ENCODE data around the gene GRIK4.

The GRIK4 gene

DNA sequence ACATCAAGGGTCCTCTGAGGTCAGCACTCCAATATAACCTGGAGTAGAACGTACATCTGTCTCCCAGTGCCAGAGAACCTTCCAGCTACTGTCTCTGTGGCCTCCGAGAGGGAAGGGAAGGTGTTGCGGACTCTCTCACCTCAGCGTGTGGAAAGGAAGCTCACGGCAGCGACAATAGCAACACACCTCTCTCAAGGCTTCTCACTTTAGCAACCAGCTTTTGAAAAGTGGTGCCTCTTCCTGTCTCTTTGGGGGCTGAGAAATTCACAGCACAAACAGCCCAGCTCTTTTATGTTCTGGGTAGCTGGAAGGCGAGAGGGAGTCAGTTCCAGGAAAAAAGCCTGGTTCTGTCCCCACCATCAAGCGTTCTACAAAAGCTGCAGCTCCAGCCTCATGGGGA is 355.5 kb downstream of the GRIK4 start:
- no peak for DNase-seq

DNA sequence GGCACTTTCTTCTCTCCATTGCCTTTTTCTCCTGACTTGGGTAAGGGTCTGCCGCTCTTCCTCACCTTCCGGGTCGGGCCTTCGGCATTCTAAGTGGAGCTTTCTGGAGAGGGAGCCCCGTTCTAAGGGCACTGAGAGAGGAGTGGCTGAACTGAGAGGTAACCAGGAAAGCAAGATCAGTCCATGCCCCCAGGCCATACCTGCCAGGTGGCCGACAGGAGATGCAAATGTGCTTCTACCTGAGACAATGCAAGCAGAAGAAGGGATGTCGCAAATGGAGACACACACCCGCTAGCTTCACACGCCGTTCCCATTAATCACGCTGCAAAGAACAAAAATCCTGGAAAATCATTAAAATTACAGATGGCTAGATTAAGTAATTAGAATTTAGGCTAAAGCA is 356.0 kb downstream of the GRIK4 start:
- DNase-seq: no peak

DNA sequence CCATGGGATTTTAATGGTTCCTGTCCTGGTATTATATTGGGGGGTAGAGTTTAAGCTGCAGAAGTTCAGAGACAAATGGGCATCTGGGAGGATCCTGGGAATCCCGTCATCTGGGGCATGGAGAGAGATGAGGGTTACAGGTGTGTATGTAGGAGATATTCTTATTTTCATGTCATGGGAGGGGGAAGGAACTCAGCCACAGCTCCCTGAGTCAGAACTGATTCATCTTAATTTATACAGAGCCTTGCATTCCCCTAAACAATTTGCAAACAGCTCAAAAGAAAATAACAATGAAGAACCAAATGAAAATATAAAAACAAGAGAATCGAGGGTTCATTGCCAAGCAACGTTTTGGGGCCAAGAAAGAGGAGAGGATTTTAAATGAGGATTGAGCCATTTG is 356.4 kb downstream of the GRIK4 start:
- no peak for DNase-seq

DNA sequence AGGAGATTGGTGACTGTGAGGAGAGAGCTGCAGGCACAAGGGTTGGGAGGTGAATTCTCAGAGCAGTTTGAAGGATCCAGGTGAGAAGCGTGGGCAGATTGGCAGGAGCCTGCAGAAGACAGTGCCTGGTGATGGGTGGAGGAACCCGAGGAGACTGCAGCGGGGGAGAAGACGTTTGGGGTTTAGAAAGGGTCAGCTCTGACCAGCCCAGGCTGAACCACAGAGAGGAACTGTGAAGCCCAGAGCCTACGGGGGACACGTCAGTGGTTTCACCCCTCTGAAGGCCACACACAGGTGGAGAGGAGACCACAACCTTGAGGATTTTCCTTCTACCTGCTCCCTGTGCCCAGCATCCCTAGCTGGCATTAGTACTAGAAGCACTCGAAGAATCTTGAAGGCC is 357.5 kb downstream of the GRIK4 start:
- DNase-seq: no peak

DNA sequence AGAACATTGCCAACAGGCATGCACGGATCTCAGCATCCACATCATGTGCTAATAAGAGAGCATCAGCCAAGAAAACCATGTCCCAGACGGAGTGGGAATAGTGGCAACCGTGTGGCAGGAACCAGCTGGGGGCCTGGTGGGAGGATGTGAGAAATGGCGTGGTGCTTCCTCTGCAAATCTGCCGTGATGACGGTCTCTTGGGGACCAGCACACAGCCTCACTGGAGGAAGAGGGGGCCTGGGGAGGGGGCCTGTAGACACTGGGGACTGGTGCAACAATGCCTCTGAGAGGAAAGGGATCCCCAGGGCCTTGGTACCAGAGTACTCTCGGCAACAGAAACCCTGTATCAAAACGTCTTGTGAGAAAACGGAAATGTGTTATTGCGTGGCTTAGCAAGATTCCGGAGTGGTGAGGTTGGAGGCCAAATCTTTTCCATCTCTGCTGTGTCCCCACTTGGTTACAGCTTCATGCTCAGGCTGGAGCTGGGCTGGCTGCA is 358.0 kb downstream of the GRIK4 start:
- DNase-seq: no peak

DNA sequence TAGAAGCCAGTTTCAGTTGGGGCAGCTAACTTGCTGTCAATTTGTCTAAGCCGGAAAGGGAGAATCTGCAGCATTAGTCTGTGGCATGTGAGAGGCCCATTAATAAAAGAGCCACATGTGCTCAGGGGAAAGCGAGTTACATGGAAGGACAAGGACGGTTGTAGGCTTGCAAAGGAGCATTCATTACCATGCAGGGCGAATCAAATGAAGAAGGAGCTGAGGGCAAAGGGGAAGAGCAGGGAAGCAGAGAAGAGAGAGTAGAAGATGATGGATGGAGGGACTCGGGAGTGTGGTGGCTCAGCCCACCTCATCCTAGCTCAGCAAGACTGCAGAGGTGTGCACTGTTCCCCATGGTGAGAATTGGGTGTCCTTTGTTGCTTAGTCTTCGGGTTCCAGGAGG is 359.6 kb downstream of the GRIK4 start:
- no peak for DNase-seq

DNA sequence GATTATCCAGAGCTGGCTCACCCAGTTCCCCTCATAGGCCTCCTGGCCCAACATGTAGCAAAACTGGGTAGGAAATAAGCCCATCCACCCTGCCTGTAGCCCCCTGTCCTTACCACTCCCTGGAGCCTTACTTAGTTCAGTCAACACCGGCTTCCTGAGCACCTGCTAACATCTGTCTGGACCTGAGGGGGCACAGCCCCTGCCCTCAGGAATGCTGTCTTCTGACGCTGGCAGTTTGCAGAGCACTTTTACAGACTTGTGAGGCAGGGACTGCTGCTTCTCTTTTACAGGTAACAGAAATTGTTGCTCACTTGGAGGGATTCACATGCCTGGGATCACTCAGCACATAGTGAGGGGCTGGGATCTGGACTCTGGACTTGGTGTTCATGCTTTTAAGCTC is 360.4 kb downstream of the GRIK4 start:
- no peak for DNase-seq

DNA sequence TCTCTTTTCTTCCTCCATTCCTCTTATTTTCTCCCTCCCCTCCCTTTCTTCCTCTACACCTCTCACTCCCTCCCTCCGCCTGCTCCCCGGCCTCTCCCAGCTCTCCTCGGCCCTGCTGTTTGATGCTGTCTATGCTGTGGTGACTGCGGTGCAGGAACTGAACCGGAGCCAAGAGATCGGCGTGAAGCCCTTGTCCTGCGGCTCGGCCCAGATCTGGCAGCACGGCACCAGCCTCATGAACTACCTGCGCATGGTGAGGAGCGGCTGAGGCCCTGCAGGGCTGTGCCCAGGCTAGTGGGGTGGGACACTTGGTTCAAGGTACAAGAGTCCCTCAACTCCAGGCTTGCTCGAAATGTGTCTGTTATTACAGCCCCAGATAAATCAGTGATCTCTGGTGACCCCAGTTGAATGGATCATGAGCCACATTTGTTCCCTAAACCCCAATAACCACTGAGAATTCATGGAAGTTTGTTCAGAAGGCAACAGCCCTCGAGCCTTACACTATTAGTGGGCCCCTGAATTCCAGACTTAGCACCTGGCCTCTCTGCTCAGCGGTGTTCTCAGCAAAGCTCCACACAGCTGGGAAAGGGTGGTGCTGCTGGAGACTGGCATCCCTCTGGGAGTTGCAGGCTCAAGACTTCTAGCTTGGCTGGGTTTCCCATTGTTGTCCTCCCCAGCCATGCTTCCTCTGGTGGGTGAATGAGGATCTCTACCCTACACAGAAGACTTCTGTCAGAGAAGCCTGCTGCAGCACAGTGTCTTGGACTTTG is 362.6 kb downstream of the GRIK4 start:
- no peak for DNase-seq

DNA sequence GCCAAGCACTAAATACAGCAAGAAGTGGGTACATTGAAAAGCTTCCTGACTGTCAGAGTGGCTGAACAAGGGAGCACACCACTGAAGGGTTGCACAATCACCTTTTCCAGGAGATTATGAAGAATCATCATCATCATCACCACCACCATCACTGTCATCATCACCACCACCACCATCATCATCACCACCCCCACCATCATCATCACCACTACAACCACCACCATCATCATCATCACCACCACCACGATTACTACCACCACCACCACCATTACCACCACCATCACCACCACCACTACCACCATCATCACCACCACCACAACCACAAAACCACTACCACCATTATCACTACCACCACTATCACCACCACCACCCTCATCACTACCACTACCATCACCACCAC is 364.4 kb downstream of the GRIK4 start:
- no peak for DNase-seq

DNA sequence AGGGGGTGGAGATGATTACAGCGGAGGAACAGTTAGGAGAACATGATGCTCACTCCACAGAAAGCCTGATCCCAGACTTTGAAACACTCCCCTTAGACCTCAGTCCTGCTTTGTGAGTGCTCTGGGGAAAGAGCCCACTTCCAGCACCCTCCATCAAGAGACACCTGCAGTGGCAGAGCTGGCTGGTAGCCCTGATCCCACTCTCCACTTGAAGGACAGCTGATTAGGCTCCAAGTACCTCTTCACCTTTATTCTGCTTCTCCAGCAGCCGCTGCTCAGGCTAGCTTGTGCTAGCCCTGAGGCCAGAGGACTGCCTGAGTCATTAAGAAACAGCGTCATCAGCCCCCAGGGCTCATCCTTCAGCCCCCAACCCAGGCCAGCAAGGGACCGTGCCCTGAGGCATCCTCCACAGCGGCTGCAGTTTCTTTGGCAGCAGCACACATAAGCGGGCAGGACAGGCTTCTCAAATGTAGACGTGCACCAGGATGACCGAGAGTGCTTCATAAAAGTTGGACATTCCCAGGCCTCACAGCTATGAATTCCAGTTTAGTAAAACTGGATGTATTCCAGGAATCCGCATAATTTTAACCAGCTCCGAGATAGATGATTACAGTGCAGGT is 366.3 kb downstream of the GRIK4 start:
- DNase-seq: no peak

DNA sequence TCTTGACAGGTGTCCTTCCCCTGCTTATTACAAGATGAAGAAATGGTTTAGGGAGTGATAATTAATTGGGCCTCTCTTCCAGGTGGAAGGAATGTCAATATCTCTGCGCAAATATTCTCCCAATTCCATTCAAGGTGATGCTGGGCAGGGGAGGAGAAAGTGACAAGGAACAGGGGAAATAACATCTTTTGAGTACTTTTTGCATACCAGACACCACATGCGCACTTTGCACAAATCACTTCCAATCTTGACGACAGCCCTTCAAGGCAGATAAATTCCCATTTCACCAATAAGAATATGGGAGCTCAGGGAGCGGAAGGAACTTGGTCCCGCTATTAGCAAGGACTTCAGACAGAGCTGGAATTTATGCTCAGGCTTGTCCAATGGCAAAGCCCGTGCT is 367.2 kb downstream of the GRIK4 start:
- DNase-seq: no peak

DNA sequence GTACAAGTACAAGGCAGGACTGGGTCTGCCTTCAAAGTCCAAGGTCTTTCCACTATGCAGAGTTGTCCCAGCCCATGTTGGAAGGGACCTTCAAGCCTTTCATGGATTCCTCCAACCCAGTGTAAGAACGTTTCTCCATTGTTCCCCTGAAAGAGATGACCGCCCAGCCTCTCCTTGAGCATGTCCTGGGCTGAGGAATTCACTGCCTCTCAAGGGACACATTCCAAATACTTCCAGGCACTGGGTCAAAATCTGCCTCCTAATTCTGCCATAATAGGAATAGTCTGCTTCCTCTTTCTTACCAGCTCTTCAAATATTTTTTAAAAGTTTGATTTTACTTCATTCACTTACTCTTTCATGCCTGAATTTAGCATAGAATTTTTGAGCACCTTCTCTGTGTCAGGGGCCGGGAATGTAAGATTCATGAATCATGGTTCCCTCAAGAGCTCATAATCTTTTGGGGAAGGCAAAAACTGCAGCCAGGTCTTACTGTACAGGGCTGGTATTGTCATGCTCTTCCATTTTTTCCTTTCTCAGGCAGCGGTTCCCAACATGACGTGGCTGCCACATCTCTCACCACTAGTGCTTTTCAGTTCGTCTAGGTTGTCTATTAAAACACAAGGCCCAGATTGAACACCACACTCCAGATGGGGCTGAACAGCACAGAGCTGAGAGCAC is 369.1 kb downstream of the GRIK4 start:
- DNase-seq: no peak

DNA sequence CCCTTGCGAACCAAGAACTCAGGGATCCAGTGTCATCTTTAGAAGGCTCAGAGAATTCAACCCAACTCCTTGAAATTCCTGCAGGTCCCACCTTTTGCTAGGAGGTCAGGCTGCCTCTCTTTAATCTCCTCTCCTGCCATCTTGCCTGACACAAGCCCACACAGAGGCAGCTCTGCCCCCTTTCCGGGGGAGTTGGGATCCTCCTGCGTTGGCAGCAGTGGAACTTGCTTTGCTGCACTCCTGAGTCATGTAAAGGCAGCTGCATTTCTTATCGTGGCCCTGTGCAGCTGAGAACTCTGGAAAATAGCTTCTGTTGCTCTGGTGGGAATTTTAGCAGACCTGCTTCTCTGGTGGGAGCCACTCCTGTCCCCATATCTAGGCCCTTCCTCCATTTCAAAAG is 370.0 kb downstream of the GRIK4 start:
- no peak for DNase-seq

DNA sequence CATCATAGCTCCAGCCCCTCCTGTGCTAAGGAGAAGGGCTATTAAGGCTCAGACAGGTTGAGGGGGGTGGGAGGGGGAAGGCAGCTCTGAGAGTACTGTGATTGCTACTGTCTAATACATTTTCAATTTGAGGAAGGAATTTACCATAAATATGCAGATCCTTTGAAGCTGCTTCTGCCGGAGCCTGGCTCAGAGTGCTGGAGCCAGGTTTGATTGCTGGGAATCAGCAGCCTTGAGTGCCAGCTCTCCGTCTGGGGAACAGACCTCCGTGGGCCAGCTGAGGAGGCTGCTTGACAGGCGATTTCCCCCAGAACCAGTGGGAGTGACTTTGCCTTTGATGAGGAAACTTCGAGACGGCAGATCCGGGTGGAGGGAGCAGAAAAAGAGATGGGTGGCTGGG is 370.6 kb downstream of the GRIK4 start:
- DNase-seq: no peak

DNA sequence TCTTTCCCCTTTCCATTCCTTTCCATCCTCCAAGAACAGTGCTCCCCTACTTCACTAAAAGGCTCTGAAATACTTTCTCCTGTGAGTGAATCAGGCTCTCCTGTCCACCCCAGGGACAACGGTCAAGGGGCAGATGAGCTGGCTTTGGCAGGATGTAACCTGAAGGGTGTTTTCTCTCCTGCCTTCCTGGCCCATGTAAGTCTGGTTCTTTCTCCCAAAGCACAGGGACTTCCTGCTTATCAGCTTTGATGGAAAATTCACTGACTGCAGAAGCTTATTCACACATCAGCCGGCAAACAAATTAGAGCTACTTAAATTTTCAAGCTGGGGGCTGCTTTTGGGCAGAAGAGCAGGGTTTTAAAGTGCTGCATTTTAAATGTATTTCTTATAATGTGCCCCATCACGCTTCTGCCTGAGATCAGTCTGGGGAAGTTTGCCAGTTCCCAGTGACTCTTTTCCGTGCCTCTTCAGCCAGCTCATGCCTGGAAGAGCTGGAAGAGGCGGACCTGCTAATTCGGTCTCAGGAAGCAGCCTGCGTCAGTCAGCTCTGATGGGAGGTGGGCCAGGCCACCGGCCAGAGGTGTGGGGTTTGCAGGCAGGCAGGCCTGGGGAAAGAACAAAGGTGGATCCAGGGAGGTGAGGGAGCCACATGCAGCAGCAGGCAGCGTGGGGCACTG is 372.0 kb downstream of the GRIK4 start:
- no peak for DNase-seq

DNA sequence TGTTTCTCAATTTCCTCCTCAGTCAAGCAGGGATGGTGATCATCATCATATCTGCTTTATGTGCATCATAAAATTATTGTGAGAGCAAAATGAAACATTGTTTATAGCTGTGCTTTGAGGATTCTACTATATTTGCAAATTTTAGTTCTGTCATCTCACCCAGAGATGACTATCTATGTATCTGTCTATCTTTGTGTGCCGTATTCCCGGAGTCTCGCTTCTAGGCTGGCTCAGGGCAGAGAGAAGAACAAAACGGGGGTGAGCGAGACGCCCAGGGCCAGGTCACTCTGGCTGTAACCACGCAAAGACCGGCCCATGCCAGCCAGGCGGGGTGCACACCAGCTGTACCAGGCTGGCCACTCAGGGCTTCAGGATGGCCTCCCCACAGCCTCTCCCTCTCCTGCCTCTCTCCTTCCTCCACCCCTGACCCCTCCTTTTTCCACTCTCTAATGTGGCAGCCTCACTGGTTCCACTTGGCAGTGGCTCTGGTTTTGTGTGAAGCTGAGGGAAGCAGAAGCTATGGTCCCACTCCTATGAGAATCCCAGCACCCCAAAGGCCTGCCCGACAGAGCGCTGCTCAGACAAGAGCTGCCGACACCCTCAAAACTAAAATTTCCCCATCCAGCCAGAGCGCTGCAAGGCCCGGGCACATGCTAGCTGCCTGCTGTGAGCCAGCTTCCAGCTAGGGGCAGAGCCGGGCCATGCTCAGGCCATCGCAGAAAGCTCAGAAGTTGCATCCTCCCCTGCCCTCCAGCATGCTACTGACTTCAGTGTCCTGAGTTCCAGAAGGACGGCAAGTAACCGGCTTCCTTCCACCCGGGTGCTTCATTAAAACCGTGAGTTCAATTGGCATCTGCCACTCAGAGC is 372.8 kb downstream of the GRIK4 start:
- no peak for DNase-seq

DNA sequence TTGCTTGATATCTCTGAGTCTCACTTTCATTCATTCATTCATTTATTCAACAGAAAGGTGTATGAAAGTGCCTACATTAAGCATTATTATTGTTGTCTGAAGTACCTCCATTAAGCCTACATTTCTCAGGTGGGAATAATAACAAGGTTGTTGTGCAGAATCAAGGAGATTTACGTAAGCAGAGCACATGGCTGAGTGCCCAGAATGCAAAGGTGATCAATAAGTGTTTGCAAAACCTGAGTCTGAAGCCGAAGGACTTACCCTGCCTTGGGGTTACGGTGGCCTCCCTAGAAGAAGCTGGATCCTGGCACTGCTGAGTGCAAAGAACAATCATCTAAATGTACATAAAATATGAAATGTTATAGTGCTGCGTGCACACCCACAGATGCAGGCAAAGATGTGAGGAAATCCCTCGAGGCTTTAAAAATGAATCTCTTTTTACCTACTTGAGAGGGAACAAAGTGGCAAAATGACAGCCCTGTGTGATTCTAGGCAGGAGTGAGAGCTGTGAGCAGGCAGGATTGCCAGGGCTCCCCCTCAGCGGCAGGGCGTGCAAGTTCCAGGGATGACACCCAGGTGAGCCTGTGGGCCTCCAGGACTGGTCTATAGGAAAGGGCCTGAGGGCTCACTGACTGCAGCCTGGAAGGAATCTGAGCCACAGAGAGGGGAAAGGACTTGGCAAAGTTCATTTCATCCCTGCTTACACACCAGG is 379.2 kb downstream of the GRIK4 start:
- DNase-seq: no peak

DNA sequence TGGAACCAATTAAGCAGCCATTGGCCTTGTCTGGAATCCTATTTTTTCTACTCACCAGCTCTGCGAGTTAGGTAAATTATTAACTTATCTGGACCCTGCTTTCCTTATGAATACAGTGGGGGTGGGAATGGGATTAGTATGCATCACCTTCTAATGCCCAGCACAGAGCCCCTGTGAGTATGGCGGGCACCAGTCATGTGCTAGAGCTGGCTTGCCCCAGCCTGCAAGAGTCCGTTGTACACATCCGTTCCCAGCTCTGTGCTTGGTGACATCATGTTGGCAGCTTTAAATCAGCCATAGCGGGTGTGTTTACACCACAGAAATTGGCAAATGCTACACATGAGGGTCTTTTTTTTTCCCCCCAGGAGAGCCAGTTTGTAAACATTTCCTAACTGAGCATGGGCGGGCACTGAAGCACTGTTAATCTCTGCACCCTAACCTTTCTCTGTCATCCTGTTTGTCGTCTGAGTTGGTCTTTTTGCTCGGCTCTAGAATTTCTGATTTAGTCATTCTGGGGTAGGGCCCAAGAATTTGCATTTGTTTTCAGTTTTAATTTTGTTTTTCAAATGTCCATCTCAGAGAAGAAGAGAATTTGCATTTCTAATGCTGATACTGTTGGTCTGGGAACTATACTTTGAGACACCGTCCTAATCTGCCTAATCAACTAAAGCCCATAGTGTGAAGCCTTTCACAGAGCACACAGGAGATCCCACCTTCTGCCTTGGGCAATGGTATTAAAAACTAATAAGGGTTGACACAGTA is 382.1 kb downstream of the GRIK4 start:
- no peak for DNase-seq

DNA sequence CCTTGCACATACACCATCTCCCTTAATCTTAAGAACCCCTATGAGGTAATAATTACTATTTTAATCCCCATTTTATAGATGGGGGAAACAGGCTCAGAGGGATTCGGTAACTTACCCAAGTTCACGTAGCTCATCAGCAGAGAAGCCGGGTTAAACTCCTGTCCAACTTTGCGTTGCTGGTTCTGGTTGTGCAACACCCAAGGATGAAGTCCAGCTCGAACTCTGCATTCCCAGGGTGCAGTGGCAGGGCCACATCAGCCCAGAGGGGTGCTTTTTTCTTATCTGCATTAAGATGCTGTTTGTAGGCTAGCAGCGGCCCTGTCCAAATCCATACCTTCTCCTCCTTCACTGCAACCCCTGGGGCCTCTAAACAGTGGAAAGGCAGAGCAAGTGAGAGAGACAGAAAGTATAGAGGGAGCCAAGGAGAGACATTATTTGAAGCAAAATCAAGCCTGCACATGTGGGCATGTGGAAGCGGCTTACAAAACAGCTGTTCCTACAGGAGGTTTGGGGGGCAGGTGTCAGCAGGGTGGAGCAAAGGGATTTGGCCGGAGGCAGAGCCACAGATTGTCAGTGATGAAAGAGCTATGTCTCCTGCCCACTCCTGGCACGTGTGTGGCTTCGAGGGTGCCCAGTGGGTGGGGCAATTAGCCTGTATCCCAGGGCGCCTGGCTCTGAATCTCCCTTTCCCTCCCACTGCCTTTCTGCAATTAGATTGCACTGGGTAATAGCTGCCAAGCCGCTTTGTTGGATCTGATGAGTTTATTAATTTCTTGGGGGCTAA is 382.8 kb downstream of the GRIK4 start:
- DNase-seq: no peak

DNA sequence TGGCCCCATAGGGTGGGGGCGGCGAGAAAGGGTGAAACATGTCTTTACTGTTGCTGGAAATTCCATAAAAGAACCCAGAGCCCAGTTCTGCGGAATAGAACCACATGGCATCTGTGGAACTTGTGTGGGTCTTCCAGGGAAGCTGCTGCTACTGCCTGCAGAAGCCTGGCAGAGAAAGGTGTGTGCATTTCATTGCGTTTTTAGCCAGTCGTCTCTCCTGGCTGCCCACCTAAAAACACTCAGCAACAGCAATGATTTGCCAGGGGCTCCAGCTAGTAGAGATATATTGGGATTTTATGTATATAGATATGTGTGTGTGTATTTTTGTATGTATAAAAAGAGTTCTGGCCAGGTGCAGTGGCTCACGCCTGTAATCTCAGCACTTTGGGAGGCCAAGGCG is 385.1 kb downstream of the GRIK4 start:
- no peak for DNase-seq

Measured in SW 1271 (cell line).